Neural progenitor cell (in vitro differentiated cells): ENCODE measurements around the gene USP34.

Experiments
- EZH2 ChIP-seq: fragments of 200-600 bp; sonication (generic); IDR thresholded peaks from 2 replicates; pipeline ENCODE4 v1.6.1; 2017; ENCODE audit warnings: antibody characterized with exemption, mild to moderate bottlenecking, moderate library complexity
- EZH2phosphoT487 ChIP-seq: fragments of 200-600 bp; sonication (generic); IDR thresholded peaks from 2 replicates; pipeline ENCODE4 v1.6.1; 2017; ENCODE audit warnings: antibody characterized with exemption
- TF ChIP-seq, protein P1 (sequence below): fragments of 200-600 bp; sonication (generic); IDR thresholded peaks from 2 replicates; pipeline ENCODE4 v1.5.1; 2017; ENCODE audit warnings: antibody characterized with exemption, mild to moderate bottlenecking

DNA sequence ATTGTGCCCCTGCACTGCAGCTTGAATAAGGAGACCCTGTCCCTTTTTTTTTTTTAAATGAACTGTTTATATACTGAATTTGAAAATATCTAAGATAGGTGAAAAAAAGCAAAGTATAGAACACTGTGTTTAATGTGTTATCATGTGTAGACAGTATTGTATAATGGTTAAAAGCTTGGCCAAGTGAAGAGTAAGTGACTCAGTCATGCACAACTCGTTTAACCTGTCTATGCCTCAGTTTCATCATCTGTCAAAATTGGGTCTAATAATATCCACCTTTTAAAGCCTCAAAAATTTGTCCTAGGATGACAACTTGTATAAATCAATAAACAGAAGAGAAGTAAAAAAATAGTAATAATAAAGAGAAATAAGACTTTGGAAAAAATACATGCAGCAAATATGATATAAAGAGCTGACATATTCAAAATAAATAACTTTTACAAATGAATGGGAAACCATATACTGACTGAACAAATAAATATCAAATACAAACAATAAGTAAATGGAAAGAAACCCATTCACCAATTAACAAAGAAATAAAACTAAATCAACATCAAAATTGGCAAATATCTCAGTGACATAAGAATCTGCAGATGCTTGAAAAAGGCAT lies 195.2 kb downstream of the USP34 start:
- TF ChIP-seq, protein P1, sequence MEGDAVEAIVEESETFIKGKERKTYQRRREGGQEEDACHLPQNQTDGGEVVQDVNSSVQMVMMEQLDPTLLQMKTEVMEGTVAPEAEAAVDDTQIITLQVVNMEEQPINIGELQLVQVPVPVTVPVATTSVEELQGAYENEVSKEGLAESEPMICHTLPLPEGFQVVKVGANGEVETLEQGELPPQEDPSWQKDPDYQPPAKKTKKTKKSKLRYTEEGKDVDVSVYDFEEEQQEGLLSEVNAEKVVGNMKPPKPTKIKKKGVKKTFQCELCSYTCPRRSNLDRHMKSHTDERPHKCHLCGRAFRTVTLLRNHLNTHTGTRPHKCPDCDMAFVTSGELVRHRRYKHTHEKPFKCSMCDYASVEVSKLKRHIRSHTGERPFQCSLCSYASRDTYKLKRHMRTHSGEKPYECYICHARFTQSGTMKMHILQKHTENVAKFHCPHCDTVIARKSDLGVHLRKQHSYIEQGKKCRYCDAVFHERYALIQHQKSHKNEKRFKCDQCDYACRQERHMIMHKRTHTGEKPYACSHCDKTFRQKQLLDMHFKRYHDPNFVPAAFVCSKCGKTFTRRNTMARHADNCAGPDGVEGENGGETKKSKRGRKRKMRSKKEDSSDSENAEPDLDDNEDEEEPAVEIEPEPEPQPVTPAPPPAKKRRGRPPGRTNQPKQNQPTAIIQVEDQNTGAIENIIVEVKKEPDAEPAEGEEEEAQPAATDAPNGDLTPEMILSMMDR: no peak
- no peak for TF ChIP-seq EZH2
- TF ChIP-seq EZH2phosphoT487: no peak
